A549 (cell line): Measurements from ENCODE around the gene A4GALT.

ENCODE experiments used
- CBX8 ChIP-seq: fragments of 200-600 bp; sonication (generic); IDR thresholded peaks from 2 replicates; pipeline ENCODE4 v1.6.1; 2016
- CEBPB ChIP-seq, 2 experiments: fragments of >200 bp in 1 of 2; sonication (Bioruptor Twin) in 1 of 2; formaldehyde crosslinking in 1 of 2; IDR thresholded peaks; 2 replicates each; pipeline ENCODE4 v1.6.1; 2012 to 2016
- CHD4 ChIP-seq: fragments of 200-600 bp; sonication (generic); IDR thresholded peaks from 2 replicates; pipeline ENCODE4 v1.6.1; 2016; ENCODE audit warnings: antibody characterized with exemption, mild to moderate bottlenecking, borderline replicate concordance
- CTCF ChIP-seq: fragments of >200 bp; sonication (Bioruptor Twin); formaldehyde crosslinking; IDR thresholded peaks from 3 replicates; pipeline ENCODE4 v1.5.1; 2016
- JUNB ChIP-seq: fragments of >200 bp; sonication (Bioruptor Twin); formaldehyde crosslinking; IDR thresholded peaks from 2 replicates; pipeline ENCODE4 v1.6.1; 2016
- NR3C1 ChIP-seq: fragments of >200 bp; sonication (Bioruptor Twin); formaldehyde crosslinking; IDR thresholded peaks from 3 replicates; pipeline ENCODE4 v1.6.1; 2017
- POLR2A ChIP-seq: IDR thresholded peaks from 2 replicates; pipeline ENCODE4 v1.6.1; 2012; ENCODE audit warnings: mild to moderate bottlenecking, low read length
- RCOR1 ChIP-seq: fragments of 150-350 bp; IDR thresholded peaks from 2 replicates; pipeline ENCODE4 v1.6.1; 2014; ENCODE audit warnings: antibody characterized with exemption, low read length, low read depth
- TP53 ChIP-seq: fragments of 250-450 bp; sonication (Bioruptor Pico); IDR thresholded peaks from 2 replicates; pipeline ENCODE4 v1.5.0; 2021; ENCODE audit warnings: mild to moderate bottlenecking, moderate library complexity

- no peak for TF ChIP-seq CTCF
- no peak for TF ChIP-seq JUNB
- no peak for TF ChIP-seq CBX8
- TF ChIP-seq CEBPB (IDR thresholded peaks at IDR 0.05), result no peak
- TF ChIP-seq POLR2A, result no peak
- TF ChIP-seq RCOR1, result no peak
- TF ChIP-seq NR3C1, result no peak
- no peak for TF ChIP-seq CHD4
- TF ChIP-seq TP53, result no peak
Observed at GRCh38 chr22:42679691-42680090, 41.0 kb downstream of the A4GALT start.
